Endothelial cell of umbilical vein (primary cell): ENCODE data around the gene ATP11C. TPM values are rescaled to one million over a fixed set of nuclear protein-coding genes. Genes with fewer than 3 reads are reported as not detected.

Experiments used
- Bru-seq: library from RNA; stranded (reverse); fragments of 400-500 nt; gene quantifications from one replicate; lab custom pipeline; 2021; lab: Mats Ljungman, UMichigan
- BruChase-seq, 2 experiments: library from RNA; stranded (reverse); fragments of 400-500 nt; gene quantifications; one replicate each; lab custom pipeline; 2021; lab: Mats Ljungman, UMichigan
- BruUV-seq: library from RNA; stranded (reverse); fragments of 400-500 nt; replicated peaks from 2 replicates; lab custom pipeline; 2021; lab: Mats Ljungman, UMichigan
- CTCF ChIA-PET: fragments of 300-600, 350-600 bp; sonication (Branson Sonifier 250); formaldehyde crosslinking; loops from one replicate; lab custom pipeline; 2021; ENCODE audit warnings: antibody characterized with exemption, inconsistent platforms; lab: Charles Lee
- POLR2A ChIA-PET: fragments of 300-600, 350-600 bp; sonication (Branson Sonifier 250); formaldehyde crosslinking; loops from one replicate; lab custom pipeline; 2021; ENCODE audit warnings: antibody characterized with exemption, inconsistent platforms; lab: Charles Lee
- DNase-seq: peaks from one replicate; pipeline ENCODE4 v3.0.0-alpha.2; 2011; ENCODE audit warnings: low read depth, low spot score
- FAIRE-seq: peaks from 2 replicates; lab custom pipeline; 2011; peaks lifted over from hg19 to GRCh38; lab: Jason Lieb, UNC
- H2AFZ ChIP-seq: 2 replicates; pipeline ENCODE4 v1.6.0; 2012; ENCODE audit warnings: low read depth, low read length, control low read depth, inconsistent platforms
- H3K27ac ChIP-seq: 2 replicates; pipeline ENCODE4 v1.5.1; 2011; ENCODE audit warnings: low read depth, mild to moderate bottlenecking, control low read depth, low read length, moderate library complexity; ENCODE audit not compliant: insufficient read depth
- H3K27me3 ChIP-seq, 2 experiments: 2 replicates each; pipeline versions ENCODE4 v1.6.0 to v1.6.1; 2011; ENCODE audit warnings: low read length in 2 of 2, mixed read lengths in 1 of 2; ENCODE audit not compliant: control insufficient read depth in 2 of 2, insufficient read depth in 2 of 2
- H3K36me3 ChIP-seq, 2 experiments: 2 replicates in 1 of 2; 3 replicates in 1 of 2; pipeline ENCODE4 v1.5.1; 2011; ENCODE audit warnings: low read length in 2 of 2, mild to moderate bottlenecking in 1 of 2, moderate library complexity in 1 of 2; ENCODE audit not compliant: control insufficient read depth in 2 of 2, insufficient read depth in 2 of 2; ENCODE audit errors: extremely low read depth in 1 of 2
- H3K4me1 ChIP-seq: 3 replicates; pipeline ENCODE4 v1.5.1; 2011; ENCODE audit warnings: mild to moderate bottlenecking, low read length; ENCODE audit not compliant: control insufficient read depth, insufficient read depth; ENCODE audit errors: extremely low read depth
- H3K4me2 ChIP-seq: 2 replicates; pipeline ENCODE4 v1.6.1; 2011; ENCODE audit warnings: low read length, control low read depth, mixed read lengths; ENCODE audit not compliant: insufficient read depth
- H3K4me3 ChIP-seq, 3 experiments: fragments of 200-600 bp in 1 of 3; sonication (generic), shearing (Covaris generic) in 1 of 3; replicated peaks in 1 of 3; 2 replicates each; pipeline ENCODE4 v1.5.1; 2011 to 2016; ENCODE audit warnings: control low read depth in 3 of 3, low read length in 3 of 3, mild to moderate bottlenecking in 2 of 3, inconsistent platforms in 1 of 3, low read depth in 1 of 3, moderate library complexity in 1 of 3; ENCODE audit not compliant: insufficient read depth in 1 of 3
- H3K79me2 ChIP-seq: 2 replicates; pipeline ENCODE4 v1.6.0; 2012; ENCODE audit warnings: low read length, inconsistent platforms; ENCODE audit not compliant: control insufficient read depth, insufficient read depth
- H3K9ac ChIP-seq: replicated peaks from 2 replicates; pipeline ENCODE3; 2011; ENCODE audit warnings: low read length, control low read depth; ENCODE audit not compliant: insufficient read depth; ENCODE audit errors: extremely low read depth
- H3K9me1 ChIP-seq: replicated peaks from 3 replicates; pipeline ENCODE4 v1.6.0; 2011; ENCODE audit warnings: mild to moderate bottlenecking, low read length; ENCODE audit not compliant: control insufficient read depth, insufficient read depth; ENCODE audit errors: extremely low read depth
- H3K9me3 ChIP-seq: replicated peaks from 2 replicates; pipeline ENCODE4 v1.5.1; 2012; ENCODE audit warnings: low read length, inconsistent platforms; ENCODE audit not compliant: control insufficient read depth, insufficient read depth
- H4K20me1 ChIP-seq: replicated peaks from 2 replicates; pipeline ENCODE3; 2011; ENCODE audit warnings: mild to moderate bottlenecking, low read length; ENCODE audit not compliant: control insufficient read depth, insufficient read depth; ENCODE audit errors: extremely low read depth
- CTCF ChIP-seq, 2 donors: IDR thresholded peaks; 1 replicate in 1 of 2; 2 replicates in 1 of 2; pipeline ENCODE4 v1.5.1; 2011; ENCODE audit warnings: low read length in 2 of 2, mild to moderate bottlenecking in 2 of 2, moderate library complexity in 2 of 2, control low read depth in 1 of 2, inconsistent platforms in 1 of 2, low read depth in 1 of 2; ENCODE audit not compliant: insufficient read depth in 1 of 2; ENCODE audit errors: extremely low read depth in 1 of 2
- FOS ChIP-seq: IDR thresholded peaks from 2 replicates; pipeline ENCODE4 v1.6.1; 2011; ENCODE audit warnings: mild to moderate bottlenecking, low read length, moderate library complexity, borderline replicate concordance; ENCODE audit not compliant: insufficient read depth
- GATA2 ChIP-seq: IDR thresholded peaks from 2 replicates; pipeline ENCODE4 v1.7.0; 2011; ENCODE audit warnings: low read depth, mild to moderate bottlenecking, moderate library complexity, mixed read lengths, low read length; ENCODE audit not compliant: insufficient read length, insufficient read depth
- MAX ChIP-seq: IDR thresholded peaks from 2 replicates; pipeline ENCODE4 v1.6.1; 2011; ENCODE audit not compliant: insufficient read depth, insufficient read length
- POLR2A ChIP-seq: IDR thresholded peaks from 2 replicates; pipeline ENCODE4 v1.6.1; 2012; ENCODE audit warnings: low read depth, mild to moderate bottlenecking, control low read depth, low read length
- POLR2AphosphoS5 ChIP-seq: IDR thresholded peaks from 2 replicates; pipeline ENCODE4 v1.6.1; 2012; ENCODE audit warnings: low read depth, mild to moderate bottlenecking, control low read depth, low read length, moderate library complexity; ENCODE audit not compliant: insufficient read depth
- dilution Hi-C: fragments of 300-500 bp; cut with MboI; formaldehyde crosslinking; loops from one replicate; pipeline ENCODE4 v1.15.0; 2019; ENCODE audit warnings: low sequenced_read_pairs; ENCODE audit not compliant: extremely low pct_ligation_motif_present
- intact Hi-C: fragments of 100-400 bp; cut with micrococcal nuclease; formaldehyde crosslinking; loops from one replicate; pipeline ENCODE4 v1.10.0; 2022
- long read RNA-seq: library from polyadenylated mRNA; stranded (forward); transcript quantifications from one replicate; pipeline ENCODE4 v2.0.0, GENCODE V29; 2021
- polyA minus RNA-seq, 3 experiments: library from RNA; depleted of rRNA, polyadenylated mRNA; stranded (reverse); fragments of >200 nt; gene quantifications; 1 replicate in 1 of 3; 2 replicates in 2 of 3; pipeline ENCODE4 v1.2.3, GENCODE V29; 2011
- polyA plus RNA-seq, 4 experiments: library from polyadenylated mRNA; depleted of rRNA in 3 of 4; stranded (reverse) in 3 of 4; unstranded in 1 of 4; fragments of >200 nt; gene quantifications; 2 replicates each; pipeline versions ENCODE4 v1.2.1 to v1.2.3, GENCODE V29; 2011 to 2012; ENCODE audit warnings: missing spikeins in 1 of 4
- total RNA-seq: library from RNA; stranded (reverse); gene quantifications from 2 replicates; pipeline ENCODE4 v1.2.3, GENCODE V29; 2021

ATP11C gene
- 29.5 and 31.8 TPM in 2 replicates for total RNA-seq
- polyA plus RNA-seq, result 6.9 and 9.1 TPM in 2 replicates
- 10.8 and 11.1 TPM in 2 replicates for polyA plus RNA-seq (2011; cell fraction: cytosol; rRNA removed)
- 23.0 and 32.7 TPM in 2 replicates for polyA plus RNA-seq (2011; cell fraction: nucleus; rRNA removed)
- polyA plus RNA-seq (2012), result 18.4 and 27.5 TPM in 2 replicates
- polyA minus RNA-seq, result 23.3 and 29.5 TPM in 2 replicates
- polyA minus RNA-seq (2011; cell fraction: cytosol; rRNA and poly(A)+ RNA removed), result 14.3 TPM
- 30.4 and 47.4 TPM in 2 replicates for polyA minus RNA-seq (2011; cell fraction: nucleus; rRNA and poly(A)+ RNA removed)
- percentile 80 among the genes with signal in this experiment for Bru-seq, nascent RNA
- percentile 78 among the genes with signal in this experiment for BruChase-seq, experiment 1, labeled RNA remaining after a 6-hour chase
- BruChase-seq, experiment 2, labeled RNA remaining after a 2-hour chase, result percentile 75 among the genes with signal in this experiment
- long read RNA-seq, partial matches to known transcripts, result 4 of 10 reads
- long read RNA-seq, other reads (novel, unspliced or antisense), result 6 of 10 reads

DNA sequence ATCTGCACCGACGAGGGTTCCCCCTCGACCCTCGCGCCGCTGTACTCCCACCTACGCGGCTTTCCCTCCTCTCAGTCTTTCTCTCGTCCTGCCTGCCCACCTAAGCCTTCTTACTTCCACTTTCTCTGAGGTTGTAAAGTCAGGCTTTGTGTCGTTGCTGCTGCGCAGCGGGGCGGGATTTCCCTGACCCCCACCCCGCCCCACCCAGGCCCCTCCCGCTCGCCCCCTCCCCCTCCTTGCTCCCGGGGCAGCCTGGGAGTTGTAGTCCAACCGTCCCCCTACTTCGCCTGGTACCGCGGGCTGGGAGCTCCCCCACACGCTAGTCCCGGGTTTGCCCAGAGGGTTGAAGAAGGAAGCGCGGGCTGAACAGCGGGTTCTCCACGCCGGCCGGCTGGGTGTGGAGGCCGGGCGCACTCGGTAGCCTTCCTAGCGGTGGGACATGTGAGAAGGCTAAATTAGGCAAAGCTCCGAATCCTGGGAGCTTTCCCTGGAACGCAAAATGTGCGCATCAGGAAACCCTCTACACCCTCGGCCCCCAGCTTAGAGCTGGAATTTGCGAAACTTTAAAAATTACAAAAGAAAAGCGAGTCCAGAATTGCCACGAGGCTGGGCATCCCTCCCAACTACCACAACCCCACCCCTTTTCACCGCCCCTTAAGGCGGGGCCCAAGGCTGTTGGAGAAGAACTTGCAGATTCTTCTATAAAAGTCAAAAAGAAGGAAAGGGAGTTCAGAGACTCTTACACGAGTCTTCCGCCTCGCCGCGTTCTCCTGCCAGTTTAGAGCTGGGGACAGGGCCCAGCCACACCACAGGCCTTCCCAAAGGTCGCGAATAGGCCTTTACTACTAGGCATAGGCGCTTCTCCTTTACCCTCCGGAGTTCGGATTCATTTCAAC lies at the start of gene ATP11C:
ATP11C (minus strand) TSS at position 153 of the 896 bp plus-strand sequence. CDS start 1,011 bp downstream, outside the sequence.
- TSS peak; percentile 47 for BruUV-seq
- Histone ChIP-seq H3K27me3 (no peaks in the 10 kb centered on the region), H3K79me2 (peaks cover 35% of the 10 kb centered on the region), H3K9me3 (no peaks in the 10 kb centered on the region), H3K9ac (peak within 1 kb of the TSS; percentile 84), H3K4me1 (peaks cover 8% of the 10 kb centered on the region), H3K36me3 (no peaks in the 10 kb centered on the region), H3K27ac (peak within 1 kb of the TSS; percentile 73), H2AFZ (peak within 1 kb of the TSS; percentile 75), H4K20me1 (peaks cover 2% of the 10 kb centered on the region), H3K9me1 (no peaks in the 10 kb centered on the region), H3K4me2 (peak within 1 kb of the TSS; percentile 48), H3K4me3 (peak within 1 kb of the TSS; percentile 83 to 88 (median 85))
- intact Hi-C loops (loop anchor here (1.0 to 10.0 kb wide), 4 partner anchors 52 to 198 kb away; no protein-coding TSS in a partner anchor), dilution Hi-C loops (no loop called here)
- FAIRE-seq (peak; percentile 81), DNase-seq (peak; percentile 82)
- CTCF ChIA-PET, result interaction anchor here (1.0 to 1.4 kb wide), 2 partner anchors 107 to 165 kb away, joined by 3 read pairs; no protein-coding TSS in a partner anchor
- POLR2A ChIA-PET, result interaction anchor here (0.5 to 1.2 kb wide), 5 partner anchors 8 to 265 kb away, joined by 3 to 5 read pairs (median 4); no protein-coding TSS in a partner anchor
- peak; percentile 84 for TF ChIP-seq POLR2A
- peak in 1 of 2 donors; percentile 11 for TF ChIP-seq CTCF (IDR thresholded peaks at IDR 0.05; ENCODE audit: extremely low read depth in 1 of 2, insufficient read depth in 1 of 2, low read depth in 1 of 2, low read length in 2 of 2)
- no peak for TF ChIP-seq MAX
- no peak for TF ChIP-seq GATA2
- no peak for TF ChIP-seq FOS
- TF ChIP-seq POLR2AphosphoS5, result peak; percentile 37
